ENCODE results near the gene MTMR1.

DNA sequence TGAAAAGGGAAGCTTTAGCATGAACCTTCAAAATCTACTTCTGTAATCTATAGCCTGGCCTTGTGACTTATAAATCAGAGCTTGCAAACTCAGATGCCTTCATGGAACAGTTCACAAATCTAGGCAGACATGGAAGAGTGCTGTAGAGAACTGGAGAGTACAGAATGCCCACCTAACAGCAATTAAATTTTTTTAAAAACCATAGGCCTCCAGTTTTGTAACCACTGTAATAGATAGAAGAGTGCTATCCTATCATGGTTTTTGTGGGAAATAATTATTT is 10.4 kb downstream of the MTMR1 start:
- TF ChIP-seq, protein P1, sequence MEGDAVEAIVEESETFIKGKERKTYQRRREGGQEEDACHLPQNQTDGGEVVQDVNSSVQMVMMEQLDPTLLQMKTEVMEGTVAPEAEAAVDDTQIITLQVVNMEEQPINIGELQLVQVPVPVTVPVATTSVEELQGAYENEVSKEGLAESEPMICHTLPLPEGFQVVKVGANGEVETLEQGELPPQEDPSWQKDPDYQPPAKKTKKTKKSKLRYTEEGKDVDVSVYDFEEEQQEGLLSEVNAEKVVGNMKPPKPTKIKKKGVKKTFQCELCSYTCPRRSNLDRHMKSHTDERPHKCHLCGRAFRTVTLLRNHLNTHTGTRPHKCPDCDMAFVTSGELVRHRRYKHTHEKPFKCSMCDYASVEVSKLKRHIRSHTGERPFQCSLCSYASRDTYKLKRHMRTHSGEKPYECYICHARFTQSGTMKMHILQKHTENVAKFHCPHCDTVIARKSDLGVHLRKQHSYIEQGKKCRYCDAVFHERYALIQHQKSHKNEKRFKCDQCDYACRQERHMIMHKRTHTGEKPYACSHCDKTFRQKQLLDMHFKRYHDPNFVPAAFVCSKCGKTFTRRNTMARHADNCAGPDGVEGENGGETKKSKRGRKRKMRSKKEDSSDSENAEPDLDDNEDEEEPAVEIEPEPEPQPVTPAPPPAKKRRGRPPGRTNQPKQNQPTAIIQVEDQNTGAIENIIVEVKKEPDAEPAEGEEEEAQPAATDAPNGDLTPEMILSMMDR (IDR thresholded peaks at IDR 0.05), result no peak
- TF ChIP-seq POLR2A (IDR thresholded peaks at IDR 0.05), result no peak
- no peak for TF ChIP-seq POLR2AphosphoS5 (IDR thresholded peaks at IDR 0.05)
